Measurements from ENCODE around the gene ZNF559. TPM values are rescaled to one million over a fixed set of nuclear protein-coding genes. Genes with fewer than 3 reads are reported as not detected.
"Not testable (repeated sequence)": the region's sequence is repeated elsewhere in the genome, so short reads cannot be mapped to it uniquely, and the experiment has no call there.

ZNF559 gene
- total and polyA plus RNA-seq, 4 donors, result 40.7 to 50.4 (median 43.8) TPM

GRCh38 chr19:9309974-9310446 is 14.0 kb upstream of the ZNF559 start:
- WGBS (ENCODE audit: insufficient coverage), result 2% methylated on average over 11 of the region's 13 CpGs
- peak overlapping the region; percentile 83 for H3K27ac ChIP-seq (ENCODE audit: low read depth, low read length)
- DNase-seq (ENCODE audit: low read depth in 4 of 6, low spot score in 6 of 6), result peak in 5 of 6 donors; percentile 83 to 99 (median 87)
- H3K27me3 ChIP-seq (ENCODE audit: control insufficient read depth, insufficient read depth, low read length), result no peaks in the 10 kb centered on the region
- peaks cover 8% of the 10 kb centered on the region for H3K4me1 ChIP-seq (ENCODE audit: control insufficient read depth, insufficient read depth, low read length)
- no peaks in the 10 kb centered on the region for H3K36me3 ChIP-seq (ENCODE audit: control insufficient read depth, insufficient read depth, low read length)
- H3K4me3 ChIP-seq (ENCODE audit: low read depth, low read length), result peak overlapping the region; percentile 58
- no peaks in the 10 kb centered on the region for H3K9me3 ChIP-seq (ENCODE audit: control insufficient read depth, insufficient read depth, low read length)

GRCh38 chr19:9313756-9314155 is 10.2 kb upstream of the ZNF559 start:
- 74% methylated on average over 4 of the region's 4 CpGs for WGBS (ENCODE audit: insufficient coverage)
- Histone ChIP-seq H3K27ac (ENCODE audit: low read depth, low read length) (no peak overlapping the region), H3K36me3 (ENCODE audit: control insufficient read depth, insufficient read depth, low read length) (no peaks in the 10 kb centered on the region), H3K9me3 (ENCODE audit: control insufficient read depth, insufficient read depth, low read length) (no peaks in the 10 kb centered on the region), H3K4me1 (ENCODE audit: control insufficient read depth, insufficient read depth, low read length) (peaks cover 4% of the 10 kb centered on the region), H3K27me3 (ENCODE audit: control insufficient read depth, insufficient read depth, low read length) (no peaks in the 10 kb centered on the region), H3K4me3 (ENCODE audit: low read depth, low read length) (no peak overlapping the region)
- no peak for DNase-seq (ENCODE audit: low read depth in 4 of 6, low spot score in 6 of 6)

- DNase-seq (ENCODE audit: low read depth in 4 of 6, low spot score in 6 of 6), result no peak
- H3K9me3 ChIP-seq (ENCODE audit: control insufficient read depth, insufficient read depth, low read length), result no peaks in the 10 kb centered on the region
- no peak overlapping the region for H3K27ac ChIP-seq (ENCODE audit: low read depth, low read length)
- no peaks in the 10 kb centered on the region for H3K27me3 ChIP-seq (ENCODE audit: control insufficient read depth, insufficient read depth, low read length)
- no peak overlapping the region for H3K4me3 ChIP-seq (ENCODE audit: low read depth, low read length)
- H3K4me1 ChIP-seq (ENCODE audit: control insufficient read depth, insufficient read depth, low read length), result peaks cover 21% of the 10 kb centered on the region
- WGBS (ENCODE audit: insufficient coverage), result 95% methylated on average over 13 of the region's 23 CpGs
- peaks cover 3% of the 10 kb centered on the region for H3K36me3 ChIP-seq (ENCODE audit: control insufficient read depth, insufficient read depth, low read length)
Observed at GRCh38 chr19:9321338-9321737, 2.6 kb upstream of the ZNF559 start.

GRCh38 chr19:9321756-9322155 is 2.2 kb upstream of the ZNF559 start:
- DNase-seq (ENCODE audit: low read depth in 4 of 6, low spot score in 6 of 6), result not testable (repeated sequence)
- 96% methylated on average over 8 of the region's 14 CpGs for WGBS (ENCODE audit: insufficient coverage)

GRCh38 chr19:9322201-9322600 is 1.8 kb upstream of the ZNF559 start:
- not testable (repeated sequence) for DNase-seq (ENCODE audit: low read depth in 4 of 6, low spot score in 6 of 6); H3K27me3 ChIP-seq (ENCODE audit: control insufficient read depth, insufficient read depth, low read length); H3K4me3 ChIP-seq (ENCODE audit: low read depth, low read length); H3K9me3 ChIP-seq (ENCODE audit: control insufficient read depth, insufficient read depth, low read length); H3K36me3 ChIP-seq (ENCODE audit: control insufficient read depth, insufficient read depth, low read length); H3K27ac ChIP-seq (ENCODE audit: low read depth, low read length)
- 98% methylated on average over 7 of the region's 10 CpGs for WGBS (ENCODE audit: insufficient coverage)
- H3K4me1 ChIP-seq (ENCODE audit: control insufficient read depth, insufficient read depth, low read length), result peaks cover 21% of the 10 kb centered on the region

More at GRCh38 chr19:9321756-9322155, 2.2 kb upstream of the ZNF559 start:
- H3K4me3 ChIP-seq (ENCODE audit: low read depth, low read length); H3K27me3 ChIP-seq (ENCODE audit: control insufficient read depth, insufficient read depth, low read length); H3K36me3 ChIP-seq (ENCODE audit: control insufficient read depth, insufficient read depth, low read length); H3K9me3 ChIP-seq (ENCODE audit: control insufficient read depth, insufficient read depth, low read length); H3K27ac ChIP-seq (ENCODE audit: low read depth, low read length): not testable (repeated sequence)
- peaks cover 21% of the 10 kb centered on the region for H3K4me1 ChIP-seq (ENCODE audit: control insufficient read depth, insufficient read depth, low read length)

- peak overlapping the region; percentile 92 for H3K27ac ChIP-seq (ENCODE audit: low read depth, low read length)
- peaks cover 21% of the 10 kb centered on the region for H3K4me1 ChIP-seq (ENCODE audit: control insufficient read depth, insufficient read depth, low read length)
- DNase-seq (ENCODE audit: low read depth in 4 of 6, low spot score in 6 of 6), result peak in 3 of 6 donors; percentile 47 to 91 (median 86)
- H3K9me3 ChIP-seq (ENCODE audit: control insufficient read depth, insufficient read depth, low read length), result peaks cover 8% of the 10 kb centered on the region
- WGBS (ENCODE audit: insufficient coverage), result 1% methylated on average over 9 of the region's 9 CpGs
- peak overlapping the region; percentile 89 for H3K4me3 ChIP-seq (ENCODE audit: low read depth, low read length)
- no peaks in the 10 kb centered on the region for H3K27me3 ChIP-seq (ENCODE audit: control insufficient read depth, insufficient read depth, low read length)
- peaks cover 10% of the 10 kb centered on the region for H3K36me3 ChIP-seq (ENCODE audit: control insufficient read depth, insufficient read depth, low read length)
Observed at GRCh38 chr19:9323557-9323918, 441 bp upstream of the ZNF559 start.

GRCh38 chr19:9324584-9324962 is 594 bp downstream of the ZNF559 start:
- Histone ChIP-seq H3K36me3 (ENCODE audit: control insufficient read depth, insufficient read depth, low read length) (peaks cover 10% of the 10 kb centered on the region), H3K27ac (ENCODE audit: low read depth, low read length) (peak overlapping the region; percentile 92), H3K27me3 (ENCODE audit: control insufficient read depth, insufficient read depth, low read length) (no peaks in the 10 kb centered on the region), H3K4me3 (ENCODE audit: low read depth, low read length) (peak overlapping the region; percentile 89), H3K4me1 (ENCODE audit: control insufficient read depth, insufficient read depth, low read length) (peaks cover 21% of the 10 kb centered on the region), H3K9me3 (ENCODE audit: control insufficient read depth, insufficient read depth, low read length) (peaks cover 13% of the 10 kb centered on the region)
- no peak for DNase-seq (ENCODE audit: low read depth in 4 of 6, low spot score in 6 of 6)
- 42% methylated on average over 6 of the region's 9 CpGs for WGBS (ENCODE audit: insufficient coverage)

GRCh38 chr19:9329999-9330398 is 6.0 kb downstream of the ZNF559 start:
- no peak overlapping the region for H3K4me3 ChIP-seq (ENCODE audit: low read depth, low read length)

GRCh38 chr19:9342610-9343304 is 18.8 kb downstream of the ZNF559 start:
- no peaks in the 10 kb centered on the region for H3K4me1 ChIP-seq (ENCODE audit: control insufficient read depth, insufficient read depth, low read length)
- no peak overlapping the region for H3K4me3 ChIP-seq (ENCODE audit: low read depth, low read length)
- peaks cover 49% of the 10 kb centered on the region for H3K9me3 ChIP-seq (ENCODE audit: control insufficient read depth, insufficient read depth, low read length)
- WGBS (ENCODE audit: insufficient coverage), result no CpG with 5 or more reads among the region's 6 CpGs
- no peak for DNase-seq (ENCODE audit: low read depth in 4 of 6, low spot score in 6 of 6)
- no peaks in the 10 kb centered on the region for H3K27me3 ChIP-seq (ENCODE audit: control insufficient read depth, insufficient read depth, low read length)
- H3K36me3 ChIP-seq (ENCODE audit: control insufficient read depth, insufficient read depth, low read length), result peaks cover 8% of the 10 kb centered on the region
- no peak overlapping the region for H3K27ac ChIP-seq (ENCODE audit: low read depth, low read length)

More at GRCh38 chr19:9329999-9330398, 6.0 kb downstream of the ZNF559 start:
- H3K9me3 ChIP-seq (ENCODE audit: control insufficient read depth, insufficient read depth, low read length), result peaks cover 23% of the 10 kb centered on the region
- peaks cover 6% of the 10 kb centered on the region for H3K4me1 ChIP-seq (ENCODE audit: control insufficient read depth, insufficient read depth, low read length)
- no peaks in the 10 kb centered on the region for H3K27me3 ChIP-seq (ENCODE audit: control insufficient read depth, insufficient read depth, low read length)
- no peak for DNase-seq (ENCODE audit: low read depth in 4 of 6, low spot score in 6 of 6)
- peaks cover 9% of the 10 kb centered on the region for H3K36me3 ChIP-seq (ENCODE audit: control insufficient read depth, insufficient read depth, low read length)
- H3K27ac ChIP-seq (ENCODE audit: low read depth, low read length), result no peak overlapping the region

GRCh38 chr19:9345005-9345404 is 21.0 kb downstream of the ZNF559 start:
- Histone ChIP-seq H3K27me3 (ENCODE audit: control insufficient read depth, insufficient read depth, low read length) (no peaks in the 10 kb centered on the region), H3K9me3 (ENCODE audit: control insufficient read depth, insufficient read depth, low read length) (peaks cover 49% of the 10 kb centered on the region), H3K27ac (ENCODE audit: low read depth, low read length) (no peak overlapping the region), H3K4me3 (ENCODE audit: low read depth, low read length) (no peak overlapping the region), H3K36me3 (ENCODE audit: control insufficient read depth, insufficient read depth, low read length) (peaks cover 16% of the 10 kb centered on the region), H3K4me1 (ENCODE audit: control insufficient read depth, insufficient read depth, low read length) (no peaks in the 10 kb centered on the region)
- no CpG with 5 or more reads among the region's 2 CpGs for WGBS (ENCODE audit: insufficient coverage)
- DNase-seq (ENCODE audit: low read depth in 4 of 6, low spot score in 6 of 6), result no peak
